ENCODE results near the gene SPACDR.

The SPACDR gene

DNA sequence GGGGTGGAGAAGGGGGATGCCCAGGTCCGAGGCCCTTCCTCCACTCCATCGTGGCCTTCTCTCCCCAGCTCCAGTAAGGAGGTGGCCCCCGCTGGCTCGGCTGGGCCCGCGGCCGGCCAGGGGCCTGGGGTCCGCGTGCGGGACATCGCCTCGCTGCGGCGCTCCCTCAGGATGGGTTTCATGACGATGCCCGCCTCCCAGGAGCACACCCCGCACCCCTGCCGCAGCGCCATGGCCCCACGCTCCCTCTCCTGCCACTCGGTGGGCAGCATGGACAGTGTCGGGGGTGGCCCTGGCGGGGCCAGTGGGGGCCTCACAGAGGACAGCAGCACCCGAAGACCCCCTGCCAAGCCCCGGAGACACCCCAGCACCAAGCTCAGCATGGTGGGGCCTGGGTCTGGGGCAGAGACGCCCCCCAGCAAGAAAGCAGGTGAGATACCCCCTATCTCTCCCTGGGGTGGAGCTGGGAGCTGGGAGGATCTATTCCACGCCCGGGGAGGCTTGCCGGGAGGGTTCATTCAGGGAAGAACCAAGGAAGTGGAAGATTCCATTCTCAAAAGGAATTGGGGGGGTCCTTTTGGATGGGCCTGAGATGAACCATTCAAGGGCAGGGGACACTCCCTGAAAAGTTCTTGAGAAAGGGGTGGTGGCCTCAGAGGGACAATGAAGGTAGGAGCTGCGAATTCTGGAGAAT lies 22.8 kb upstream of the SPACDR start:
- no peak for TF ChIP-seq GABPA (IDR thresholded peaks at IDR 0.05; ENCODE audit: low read depth)
- TF ChIP-seq, protein P1, sequence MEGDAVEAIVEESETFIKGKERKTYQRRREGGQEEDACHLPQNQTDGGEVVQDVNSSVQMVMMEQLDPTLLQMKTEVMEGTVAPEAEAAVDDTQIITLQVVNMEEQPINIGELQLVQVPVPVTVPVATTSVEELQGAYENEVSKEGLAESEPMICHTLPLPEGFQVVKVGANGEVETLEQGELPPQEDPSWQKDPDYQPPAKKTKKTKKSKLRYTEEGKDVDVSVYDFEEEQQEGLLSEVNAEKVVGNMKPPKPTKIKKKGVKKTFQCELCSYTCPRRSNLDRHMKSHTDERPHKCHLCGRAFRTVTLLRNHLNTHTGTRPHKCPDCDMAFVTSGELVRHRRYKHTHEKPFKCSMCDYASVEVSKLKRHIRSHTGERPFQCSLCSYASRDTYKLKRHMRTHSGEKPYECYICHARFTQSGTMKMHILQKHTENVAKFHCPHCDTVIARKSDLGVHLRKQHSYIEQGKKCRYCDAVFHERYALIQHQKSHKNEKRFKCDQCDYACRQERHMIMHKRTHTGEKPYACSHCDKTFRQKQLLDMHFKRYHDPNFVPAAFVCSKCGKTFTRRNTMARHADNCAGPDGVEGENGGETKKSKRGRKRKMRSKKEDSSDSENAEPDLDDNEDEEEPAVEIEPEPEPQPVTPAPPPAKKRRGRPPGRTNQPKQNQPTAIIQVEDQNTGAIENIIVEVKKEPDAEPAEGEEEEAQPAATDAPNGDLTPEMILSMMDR (IDR thresholded peaks at IDR 0.05; ENCODE audit: insufficient read depth, low read length), result no peak
- no peak for TF ChIP-seq POLR2AphosphoS5 (IDR thresholded peaks at IDR 0.05; ENCODE audit: low read depth)
- TF ChIP-seq SPI1 (IDR thresholded peaks at IDR 0.05; ENCODE audit: borderline replicate concordance, low read depth), result no peak
- TF ChIP-seq, protein P2, sequence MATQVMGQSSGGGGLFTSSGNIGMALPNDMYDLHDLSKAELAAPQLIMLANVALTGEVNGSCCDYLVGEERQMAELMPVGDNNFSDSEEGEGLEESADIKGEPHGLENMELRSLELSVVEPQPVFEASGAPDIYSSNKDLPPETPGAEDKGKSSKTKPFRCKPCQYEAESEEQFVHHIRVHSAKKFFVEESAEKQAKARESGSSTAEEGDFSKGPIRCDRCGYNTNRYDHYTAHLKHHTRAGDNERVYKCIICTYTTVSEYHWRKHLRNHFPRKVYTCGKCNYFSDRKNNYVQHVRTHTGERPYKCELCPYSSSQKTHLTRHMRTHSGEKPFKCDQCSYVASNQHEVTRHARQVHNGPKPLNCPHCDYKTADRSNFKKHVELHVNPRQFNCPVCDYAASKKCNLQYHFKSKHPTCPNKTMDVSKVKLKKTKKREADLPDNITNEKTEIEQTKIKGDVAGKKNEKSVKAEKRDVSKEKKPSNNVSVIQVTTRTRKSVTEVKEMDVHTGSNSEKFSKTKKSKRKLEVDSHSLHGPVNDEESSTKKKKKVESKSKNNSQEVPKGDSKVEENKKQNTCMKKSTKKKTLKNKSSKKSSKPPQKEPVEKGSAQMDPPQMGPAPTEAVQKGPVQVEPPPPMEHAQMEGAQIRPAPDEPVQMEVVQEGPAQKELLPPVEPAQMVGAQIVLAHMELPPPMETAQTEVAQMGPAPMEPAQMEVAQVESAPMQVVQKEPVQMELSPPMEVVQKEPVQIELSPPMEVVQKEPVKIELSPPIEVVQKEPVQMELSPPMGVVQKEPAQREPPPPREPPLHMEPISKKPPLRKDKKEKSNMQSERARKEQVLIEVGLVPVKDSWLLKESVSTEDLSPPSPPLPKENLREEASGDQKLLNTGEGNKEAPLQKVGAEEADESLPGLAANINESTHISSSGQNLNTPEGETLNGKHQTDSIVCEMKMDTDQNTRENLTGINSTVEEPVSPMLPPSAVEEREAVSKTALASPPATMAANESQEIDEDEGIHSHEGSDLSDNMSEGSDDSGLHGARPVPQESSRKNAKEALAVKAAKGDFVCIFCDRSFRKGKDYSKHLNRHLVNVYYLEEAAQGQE (IDR thresholded peaks at IDR 0.05; ENCODE audit: insufficient replicate concordance, low read depth), result no peak
- H3K27ac ChIP-seq (replicated peaks), result no peak overlapping the region
- DNase-seq (ENCODE audit: low read depth in 1 of 2, low spot score in 1 of 2), result no peak
- peaks cover 5% of the 10 kb centered on the region for H3K27me3 ChIP-seq (ENCODE audit: insufficient read depth, poor library complexity, severe bottlenecking)
- H3K4me3 ChIP-seq (replicated peaks; ENCODE audit: insufficient read depth, low read length), result no peak overlapping the region

DNA sequence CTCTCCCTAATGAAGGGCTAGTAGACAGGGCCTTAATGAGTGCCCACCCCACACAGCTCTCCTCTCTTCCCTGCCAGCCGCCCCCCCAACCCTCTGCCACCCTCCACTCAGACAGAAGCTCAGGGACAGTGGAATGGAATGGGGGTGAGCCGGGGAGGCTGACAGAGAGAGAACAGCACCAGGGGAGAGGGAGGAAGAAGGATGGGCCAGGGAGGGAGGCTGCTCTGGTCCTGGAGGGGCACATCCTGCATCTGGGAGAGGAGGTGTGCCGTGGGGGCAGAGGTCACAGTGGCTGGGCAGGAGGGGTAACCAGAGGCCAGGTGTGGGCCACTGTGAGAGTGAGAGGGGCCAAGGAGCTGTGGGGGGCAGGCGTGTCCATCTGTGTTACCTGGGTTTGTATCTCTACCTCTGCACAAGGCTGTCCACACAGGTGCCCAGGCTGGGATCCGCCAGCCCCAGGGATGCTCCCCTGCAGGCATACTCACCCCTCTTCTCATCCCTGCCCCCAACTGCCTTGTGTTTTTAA lies 22.1 kb upstream of the SPACDR start:
- Histone ChIP-seq H3K27ac (replicated peaks) (no peak overlapping the region), H3K27me3 (ENCODE audit: insufficient read depth, poor library complexity, severe bottlenecking) (peaks cover 5% of the 10 kb centered on the region), H3K4me3 (replicated peaks; ENCODE audit: insufficient read depth, low read length) (no peak overlapping the region)
- TF ChIP-seq, protein P2 (IDR thresholded peaks at IDR 0.05; ENCODE audit: insufficient replicate concordance, low read depth), result no peak
- no peak for TF ChIP-seq POLR2AphosphoS5 (IDR thresholded peaks at IDR 0.05; ENCODE audit: low read depth)
- TF ChIP-seq GABPA (IDR thresholded peaks at IDR 0.05; ENCODE audit: low read depth), result no peak
- no peak for TF ChIP-seq SPI1 (IDR thresholded peaks at IDR 0.05; ENCODE audit: borderline replicate concordance, low read depth)
- TF ChIP-seq, protein P1 (IDR thresholded peaks at IDR 0.05; ENCODE audit: insufficient read depth, low read length), result no peak
- DNase-seq (ENCODE audit: low read depth in 1 of 2, low spot score in 1 of 2), result no peak

DNA sequence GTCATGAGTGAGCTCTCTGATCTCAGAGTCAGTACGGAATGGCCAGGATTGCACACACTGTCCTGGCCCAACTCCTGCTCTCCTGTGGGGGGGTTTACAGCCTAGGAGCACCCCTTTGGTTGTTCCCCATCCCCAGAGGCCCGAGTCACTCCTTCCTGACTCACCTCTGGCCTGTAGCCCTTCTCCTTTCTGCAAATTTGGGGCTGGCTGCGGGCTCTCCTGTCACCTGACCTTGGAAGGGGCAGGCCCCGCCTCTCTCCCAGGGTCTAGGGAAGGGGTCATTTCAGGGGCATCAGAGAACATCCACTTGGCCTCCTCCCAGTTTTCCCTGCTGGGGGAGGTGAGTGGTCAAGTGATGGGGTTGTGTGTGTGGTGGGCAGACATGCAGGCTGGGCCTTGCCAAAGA lies 21.4 kb upstream of the SPACDR start:
- H3K27ac ChIP-seq (replicated peaks), result no peak overlapping the region
- no peak overlapping the region for H3K4me3 ChIP-seq (replicated peaks; ENCODE audit: insufficient read depth, low read length)
- TF ChIP-seq, protein P1 (IDR thresholded peaks at IDR 0.05; ENCODE audit: insufficient read depth, low read length), result no peak
- TF ChIP-seq POLR2AphosphoS5 (IDR thresholded peaks at IDR 0.05; ENCODE audit: low read depth) (no peak), SPI1 (IDR thresholded peaks at IDR 0.05; ENCODE audit: borderline replicate concordance, low read depth) (no peak), GABPA (IDR thresholded peaks at IDR 0.05; ENCODE audit: low read depth) (no peak)
- TF ChIP-seq, protein P2 (IDR thresholded peaks at IDR 0.05; ENCODE audit: insufficient replicate concordance, low read depth), result no peak
- peaks cover 5% of the 10 kb centered on the region for H3K27me3 ChIP-seq (ENCODE audit: insufficient read depth, poor library complexity, severe bottlenecking)
- DNase-seq (ENCODE audit: low read depth in 1 of 2, low spot score in 1 of 2), result no peak
